ENCODE measurements around the gene SH3RF3.

SH3RF3 gene

GRCh38 chr2:109342256-109342850, 213.3 kb downstream of the SH3RF3 start:
- POLR2A ChIA-PET: no interaction called here
- CTCF ChIA-PET: interaction anchor here (1.8 kb wide), 1 partner anchor 9 kb away, joined by 5 read pairs; no protein-coding TSS in a partner anchor
- no peak for TF ChIP-seq CTCF (IDR thresholded peaks at IDR 0.05; ENCODE audit: insufficient read depth, low read length, missing control alignments)
- no peak overlapping the region for H3K4me3 ChIP-seq (ENCODE audit: low read depth, low read length)
- no peak for DNase-seq (ENCODE audit: low read depth, low spot score)

- TF ChIP-seq CTCF (IDR thresholded peaks at IDR 0.05; ENCODE audit: insufficient read depth, low read length, missing control alignments): no peak
- ChIA-PET POLR2A (no interaction called here), CTCF (no interaction called here)
- no peak for DNase-seq (ENCODE audit: low read depth, low spot score)
- no peak overlapping the region for H3K4me3 ChIP-seq (ENCODE audit: low read depth, low read length)
Observed at GRCh38 chr2:109342930-109343329, 213.9 kb downstream of the SH3RF3 start.

- no peak overlapping the region for H3K4me3 ChIP-seq (ENCODE audit: low read depth, low read length)
- no peak for DNase-seq (ENCODE audit: low read depth, low spot score)
- ChIA-PET CTCF (interaction anchor here (1.5 kb wide), 1 partner anchor 167 kb away, joined by 4 read pairs; no protein-coding TSS in a partner anchor), POLR2A (no interaction called here)
- no peak for TF ChIP-seq CTCF (IDR thresholded peaks at IDR 0.05; ENCODE audit: insufficient read depth, low read length, missing control alignments)
Observed at GRCh38 chr2:109343460-109343859, 214.5 kb downstream of the SH3RF3 start.

- no peak for DNase-seq (ENCODE audit: low read depth, low spot score)
- no peak overlapping the region for H3K4me3 ChIP-seq (ENCODE audit: low read depth, low read length)
- ChIA-PET CTCF (interaction anchor here (1.5 kb wide), 1 partner anchor 166 kb away, joined by 4 read pairs; no protein-coding TSS in a partner anchor), POLR2A (no interaction called here)
- TF ChIP-seq CTCF (IDR thresholded peaks at IDR 0.05; ENCODE audit: insufficient read depth, low read length, missing control alignments): no peak
Observed at GRCh38 chr2:109344270-109344805, 215.3 kb downstream of the SH3RF3 start.

GRCh38 chr2:109345091-109345490, 216.1 kb downstream of the SH3RF3 start:
- H3K4me3 ChIP-seq (ENCODE audit: low read depth, low read length): no peak overlapping the region
- CTCF ChIA-PET: interaction anchor here (1.5 kb wide), 1 partner anchor 165 kb away, joined by 4 read pairs; no protein-coding TSS in a partner anchor
- no peak for DNase-seq (ENCODE audit: low read depth, low spot score)
- TF ChIP-seq CTCF (IDR thresholded peaks at IDR 0.05; ENCODE audit: insufficient read depth, low read length, missing control alignments): no peak
- POLR2A ChIA-PET: no interaction called here

GRCh38 chr2:109345653-109346480, 216.9 kb downstream of the SH3RF3 start:
- H3K4me3 ChIP-seq (ENCODE audit: low read depth, low read length): no peak overlapping the region
- no peak for TF ChIP-seq CTCF (IDR thresholded peaks at IDR 0.05; ENCODE audit: insufficient read depth, low read length, missing control alignments)
- DNase-seq (ENCODE audit: low read depth, low spot score): no peak
- POLR2A ChIA-PET: no interaction called here
- CTCF ChIA-PET: no interaction called here

Data from AG04449 (cell line).